IgD-negative memory B cell (primary cell): ENCODE measurements around the gene THSD7A. TPM values are rescaled to one million over a fixed set of nuclear protein-coding genes. Genes with fewer than 3 reads are reported as not detected.

Experiments used
- H3K27ac Mint-ChIP-seq, 3 donors: one replicate each; pipeline ENCODE4 v1.8.0; 2020 to 2022; ENCODE audit warnings: mild to moderate bottlenecking in 3 of 3, mixed read lengths in 3 of 3, moderate library complexity in 1 of 3
- H3K27me3 Mint-ChIP-seq: one replicate; pipeline ENCODE4 v1.8.0; 2021; ENCODE audit warnings: mixed read lengths
- H3K36me3 Mint-ChIP-seq: one replicate; pipeline ENCODE4 v1.8.0; 2020; ENCODE audit warnings: mild to moderate bottlenecking, mixed read lengths
- H3K4me1 Mint-ChIP-seq, 3 donors: one replicate each; pipeline ENCODE4 v1.8.0; 2020 to 2022; ENCODE audit warnings: mixed read lengths in 3 of 3, mild to moderate bottlenecking in 1 of 3
- H3K4me3 Mint-ChIP-seq, 4 donors: one replicate each; pipeline ENCODE4 v1.8.0; 2020 to 2022; ENCODE audit warnings: mild to moderate bottlenecking in 4 of 4, mixed read lengths in 4 of 4, moderate library complexity in 3 of 4
- H3K9me3 Mint-ChIP-seq, 3 donors: one replicate each; pipeline ENCODE4 v1.8.0; 2020 to 2021; ENCODE audit warnings: mixed read lengths in 3 of 3, mild to moderate bottlenecking in 1 of 3
- polyA plus RNA-seq: library from polyadenylated mRNA; unstranded; fragments of 300-500 nt; fragmentation: Illumina TruSeq; gene quantifications from one replicate; pipeline ENCODE4 v1.2.3, GENCODE V29; 2021

Gene THSD7A
- polyA plus RNA-seq, 1 donor from 2014 or later = not detected

DNA sequence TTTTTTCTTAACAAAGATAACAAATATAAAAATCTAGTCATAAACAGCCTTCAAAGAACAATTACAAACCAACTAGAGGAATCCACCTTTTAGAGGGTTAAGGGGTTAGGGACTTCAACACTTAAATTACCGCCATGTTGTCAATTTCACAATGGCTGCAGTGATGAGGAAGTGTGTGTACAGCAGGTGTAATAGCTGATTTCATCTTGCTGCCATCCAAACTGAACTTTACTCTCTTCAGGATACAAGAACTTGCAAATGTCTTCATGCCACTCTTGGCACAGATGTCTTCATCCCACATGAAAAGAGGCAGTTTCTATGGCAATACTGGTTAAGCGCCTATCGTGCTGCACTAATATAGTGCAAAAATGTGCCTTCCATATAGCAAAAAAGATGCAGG, 457.4 kb downstream of the THSD7A start:
- Mint-ChIP-seq H3K27me3 (no peaks in the 10 kb centered on the region), H3K9me3 (no peaks in the 10 kb centered on the region), H3K4me1 (no peaks in the 10 kb centered on the region), H3K4me3 (no peak overlapping the region), H3K27ac (no peak overlapping the region), H3K36me3 (no peaks in the 10 kb centered on the region)

DNA sequence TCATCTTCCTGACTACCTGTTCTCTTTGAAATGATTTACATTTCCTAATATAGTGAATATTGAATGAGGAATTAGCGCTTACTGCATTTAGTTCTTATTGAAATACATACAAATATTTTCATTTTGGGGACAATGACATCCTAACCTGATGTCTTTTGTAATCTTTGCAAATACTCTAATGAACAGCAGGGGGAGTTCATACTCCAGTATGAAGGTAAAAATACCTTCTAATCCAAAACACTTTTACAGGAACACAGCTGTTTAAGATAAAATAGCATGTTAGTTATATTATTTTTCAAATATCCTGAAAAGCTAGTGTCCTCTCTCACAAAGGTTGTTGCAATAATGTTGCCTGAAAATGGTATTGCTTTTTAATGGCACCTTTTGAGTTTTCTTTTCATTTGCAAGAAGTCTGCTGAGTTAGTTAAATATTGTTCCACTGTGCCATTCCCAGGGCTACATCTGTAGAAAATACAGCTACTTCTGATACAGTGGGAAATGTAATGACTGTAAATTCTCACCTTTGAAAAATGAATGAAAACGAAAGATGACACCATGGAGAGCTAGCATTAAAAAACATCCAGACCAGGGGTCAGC, 458.4 kb downstream of the THSD7A start:
- Mint-ChIP-seq H3K27ac (no peak overlapping the region), H3K36me3 (no peaks in the 10 kb centered on the region), H3K9me3 (no peaks in the 10 kb centered on the region), H3K27me3 (no peaks in the 10 kb centered on the region), H3K4me3 (no peak overlapping the region), H3K4me1 (no peaks in the 10 kb centered on the region)

DNA sequence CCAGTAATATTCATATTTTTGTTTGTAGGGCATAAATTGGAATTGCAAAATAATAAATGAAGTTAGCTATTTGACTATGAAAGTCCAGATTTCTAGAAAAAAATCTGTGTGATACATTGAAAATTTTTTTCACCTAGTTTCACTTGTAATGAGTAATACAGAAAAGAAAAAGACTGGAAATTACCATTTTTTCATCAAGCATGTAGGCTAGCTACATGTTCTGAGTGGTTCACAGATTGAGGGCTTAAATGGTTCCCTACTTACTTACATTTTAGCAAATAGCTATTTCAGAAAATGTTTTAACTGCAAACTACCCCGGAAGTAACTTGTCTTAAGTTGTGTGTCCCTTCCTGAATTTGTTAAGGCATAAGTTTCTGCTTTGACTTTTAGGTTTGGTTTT, 462.3 kb downstream of the THSD7A start:
- H3K27me3 Mint-ChIP-seq = no peaks in the 10 kb centered on the region
- no peaks in the 10 kb centered on the region for H3K36me3 Mint-ChIP-seq
- no peaks in the 10 kb centered on the region for H3K9me3 Mint-ChIP-seq
- no peak overlapping the region for H3K27ac Mint-ChIP-seq
- no peaks in the 10 kb centered on the region for H3K4me1 Mint-ChIP-seq
- H3K4me3 Mint-ChIP-seq = no peak overlapping the region

DNA sequence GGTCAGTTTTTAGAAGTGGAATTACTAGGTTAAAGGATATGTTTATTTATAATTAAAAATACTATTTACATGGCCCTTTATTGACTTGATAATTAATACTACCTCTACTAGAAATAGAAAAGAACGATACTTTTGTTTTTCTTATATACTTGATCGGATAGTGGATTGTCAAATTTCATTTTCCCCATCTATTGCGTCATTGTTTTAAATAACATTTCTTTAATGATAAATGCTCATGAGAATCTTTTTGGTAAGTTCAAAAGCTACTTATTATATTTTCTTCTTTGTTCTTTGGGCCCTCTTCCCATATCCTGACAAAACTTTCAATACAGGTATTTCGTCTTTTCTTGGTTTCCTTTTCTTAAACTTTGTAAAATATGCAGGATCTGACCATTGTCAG, 465.9 kb downstream of the THSD7A start:
- no peaks in the 10 kb centered on the region for H3K9me3 Mint-ChIP-seq
- no peaks in the 10 kb centered on the region for H3K36me3 Mint-ChIP-seq
- no peak overlapping the region for H3K4me3 Mint-ChIP-seq
- H3K27me3 Mint-ChIP-seq = no peaks in the 10 kb centered on the region
- no peak overlapping the region for H3K27ac Mint-ChIP-seq
- no peaks in the 10 kb centered on the region for H3K4me1 Mint-ChIP-seq

DNA sequence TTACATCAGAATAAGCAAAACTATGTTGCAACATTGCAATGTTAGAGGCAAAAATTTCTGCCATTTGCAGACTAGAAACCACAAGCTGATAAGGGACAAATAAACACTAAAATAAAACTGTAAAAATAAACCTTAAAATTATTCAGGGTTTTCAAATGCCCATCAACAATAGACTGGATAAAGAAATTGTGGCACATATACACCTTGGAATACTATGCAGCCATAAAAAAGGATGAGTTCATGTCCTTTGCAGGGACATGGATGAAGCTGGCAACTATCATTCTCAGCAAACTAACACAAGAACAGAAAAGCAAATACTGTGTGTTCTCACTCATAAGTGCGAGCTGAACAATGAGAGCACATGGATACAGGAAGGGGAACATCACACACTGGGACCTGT, 473.4 kb downstream of the THSD7A start:
- Mint-ChIP-seq H3K36me3 (no peaks in the 10 kb centered on the region), H3K27ac (no peak overlapping the region)

DNA sequence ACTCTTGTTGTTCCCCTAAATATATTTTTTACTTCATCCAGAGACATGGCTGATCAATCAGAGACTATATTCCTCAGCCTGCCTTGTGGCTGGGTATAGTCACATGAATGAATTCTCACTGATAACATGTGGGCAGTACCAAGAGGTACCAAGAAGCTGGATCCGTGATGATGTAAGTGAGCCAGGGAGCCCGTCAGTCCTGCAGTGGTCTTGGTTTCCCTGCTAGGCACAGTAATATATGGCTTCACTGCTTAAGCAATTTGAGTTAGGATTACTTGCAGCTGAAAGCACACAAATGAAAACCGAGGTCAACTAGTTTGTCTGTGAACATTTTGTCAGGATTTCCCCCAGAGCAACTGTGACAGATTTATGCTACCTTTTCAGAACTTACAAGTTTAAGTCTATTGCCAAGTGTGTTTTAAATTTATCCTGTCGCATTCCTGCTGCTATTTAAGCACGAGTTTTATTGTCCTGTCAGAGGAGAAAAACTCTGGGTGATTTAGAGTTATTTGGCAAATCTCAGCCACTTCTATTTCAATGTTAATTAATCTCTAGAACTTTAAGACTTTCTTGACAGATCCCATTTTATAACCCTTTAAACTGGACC, 476.5 kb downstream of the THSD7A start:
- no peak overlapping the region for H3K27ac Mint-ChIP-seq
- H3K27me3 Mint-ChIP-seq = peaks cover 7% of the 10 kb centered on the region
- H3K4me1 Mint-ChIP-seq = no peaks in the 10 kb centered on the region
- no peak overlapping the region for H3K4me3 Mint-ChIP-seq
- peaks cover 0 to 4% (median 0%) of the 10 kb centered on the region in 3 donors for H3K9me3 Mint-ChIP-seq
- no peaks in the 10 kb centered on the region for H3K36me3 Mint-ChIP-seq

More for the DNA sequence above, 473.4 kb downstream of the THSD7A start:
- H3K4me1 Mint-ChIP-seq = no peaks in the 10 kb centered on the region
- H3K9me3 Mint-ChIP-seq = no peaks in the 10 kb centered on the region
- peaks cover 2% of the 10 kb centered on the region for H3K27me3 Mint-ChIP-seq
- H3K4me3 Mint-ChIP-seq = no peak overlapping the region

DNA sequence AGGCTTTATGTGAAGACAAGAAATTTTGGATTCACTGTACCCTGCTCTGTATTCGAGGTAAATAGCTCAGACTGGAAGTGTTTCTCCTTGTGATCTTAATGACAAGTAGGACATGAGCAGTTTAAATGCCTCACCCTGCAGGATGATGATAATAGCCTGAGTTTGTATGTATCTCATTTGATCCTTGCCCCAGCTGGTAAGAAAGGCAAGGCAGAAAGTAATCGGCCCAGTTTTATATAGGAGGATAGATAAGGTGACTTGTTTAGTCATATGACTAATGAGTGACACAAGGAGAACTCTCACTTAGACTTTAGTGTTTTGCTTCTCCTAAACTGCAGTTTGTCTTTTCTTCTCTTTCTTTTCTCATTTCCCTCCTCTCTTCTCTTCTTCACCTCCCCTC, 485.7 kb downstream of the THSD7A start:
- peaks cover 9% of the 10 kb centered on the region for H3K27me3 Mint-ChIP-seq
- peaks cover 0 to 2% (median 0%) of the 10 kb centered on the region in 3 donors for H3K4me1 Mint-ChIP-seq
- H3K27ac Mint-ChIP-seq = no peak overlapping the region
- no peaks in the 10 kb centered on the region for H3K36me3 Mint-ChIP-seq
- H3K9me3 Mint-ChIP-seq = peaks cover 0 to 6% (median 0%) of the 10 kb centered on the region in 3 donors
- no peak overlapping the region for H3K4me3 Mint-ChIP-seq

DNA sequence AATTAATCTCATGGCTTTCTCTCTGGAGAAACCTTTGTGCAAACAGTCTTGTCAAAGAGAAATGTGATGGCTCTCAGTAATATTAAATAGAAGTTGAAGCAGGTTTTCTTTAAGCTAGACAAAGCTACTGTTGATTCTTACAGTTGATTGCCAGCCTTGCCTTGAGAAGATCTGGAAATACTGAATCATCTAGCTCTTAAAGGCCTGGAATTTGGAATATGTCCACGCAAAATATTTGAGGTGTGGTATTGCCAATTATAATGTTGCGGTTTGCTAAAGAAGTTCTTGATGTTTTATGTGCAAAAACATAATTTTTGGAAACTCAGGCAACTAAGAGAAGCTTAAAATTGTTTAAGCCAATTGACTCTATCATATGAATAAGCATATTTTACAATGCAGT, 486.4 kb downstream of the THSD7A start:
- Mint-ChIP-seq H3K4me1 (peaks cover 0 to 2% (median 0%) of the 10 kb centered on the region in 3 donors), H3K9me3 (peaks cover 0 to 3% (median 0%) of the 10 kb centered on the region in 3 donors), H3K36me3 (no peaks in the 10 kb centered on the region), H3K27ac (no peak overlapping the region), H3K27me3 (peaks cover 6% of the 10 kb centered on the region), H3K4me3 (no peak overlapping the region)

DNA sequence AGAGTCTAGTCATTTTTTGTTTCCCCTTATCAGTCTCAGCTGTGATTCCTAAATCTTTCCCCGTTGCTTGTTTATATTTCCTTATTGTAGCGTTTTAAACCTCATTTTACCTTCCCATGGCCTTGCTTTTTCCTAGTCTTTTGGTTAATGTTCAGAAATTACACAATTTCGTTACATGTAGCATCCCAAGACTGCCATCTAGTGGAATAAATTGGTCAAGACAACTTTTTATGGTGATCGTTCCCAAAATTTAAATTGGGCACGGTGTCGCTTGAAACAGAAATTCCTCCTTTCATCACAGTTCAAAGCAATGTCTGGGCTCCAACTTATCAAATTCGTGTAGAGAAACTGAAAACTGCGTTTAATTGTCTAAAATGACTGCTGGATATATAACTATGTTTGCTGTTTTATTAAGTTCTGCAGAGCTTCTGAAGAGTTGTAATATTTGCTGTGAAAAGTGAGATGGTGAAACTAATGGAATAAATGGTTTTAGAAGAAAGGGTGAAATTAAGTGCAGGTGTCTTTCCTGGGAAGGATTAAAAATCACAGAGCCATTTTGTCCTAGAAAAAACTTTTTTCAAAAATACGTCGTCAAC, 488.1 kb downstream of the THSD7A start:
- no peak overlapping the region for H3K4me3 Mint-ChIP-seq
- peaks cover 0 to 2% (median 0%) of the 10 kb centered on the region in 3 donors for H3K4me1 Mint-ChIP-seq
- no peak overlapping the region for H3K27ac Mint-ChIP-seq

DNA sequence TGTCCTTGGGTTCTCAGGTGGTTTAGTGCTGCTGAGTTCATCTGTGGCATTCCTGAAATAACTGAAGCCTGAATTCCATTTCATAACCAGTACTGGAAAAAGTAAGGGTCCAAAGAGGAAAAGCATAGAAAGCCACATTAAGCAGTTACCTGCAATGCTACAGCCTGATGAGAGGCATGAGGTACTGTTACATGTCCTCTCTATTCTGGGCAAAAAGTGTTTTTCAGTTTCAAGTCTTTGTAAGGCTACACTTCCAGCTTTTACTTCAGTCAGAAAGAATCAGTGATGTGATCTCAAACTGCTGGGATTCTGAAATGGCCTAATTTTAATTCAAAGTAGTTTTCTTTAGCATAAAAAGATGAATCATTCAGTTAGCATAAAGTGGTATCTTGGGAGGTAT, 488.9 kb downstream of the THSD7A start:
- Mint-ChIP-seq H3K9me3 (no peaks in the 10 kb centered on the region), H3K27ac (no peak overlapping the region), H3K36me3 (no peaks in the 10 kb centered on the region), H3K4me1 (peaks cover 0 to 2% (median 0%) of the 10 kb centered on the region in 3 donors), H3K4me3 (no peak overlapping the region), H3K27me3 (peaks cover 1% of the 10 kb centered on the region)

More for the DNA sequence above, 488.1 kb downstream of the THSD7A start:
- Mint-ChIP-seq H3K36me3 (no peaks in the 10 kb centered on the region), H3K9me3 (no peaks in the 10 kb centered on the region), H3K27me3 (peaks cover 1% of the 10 kb centered on the region)

DNA sequence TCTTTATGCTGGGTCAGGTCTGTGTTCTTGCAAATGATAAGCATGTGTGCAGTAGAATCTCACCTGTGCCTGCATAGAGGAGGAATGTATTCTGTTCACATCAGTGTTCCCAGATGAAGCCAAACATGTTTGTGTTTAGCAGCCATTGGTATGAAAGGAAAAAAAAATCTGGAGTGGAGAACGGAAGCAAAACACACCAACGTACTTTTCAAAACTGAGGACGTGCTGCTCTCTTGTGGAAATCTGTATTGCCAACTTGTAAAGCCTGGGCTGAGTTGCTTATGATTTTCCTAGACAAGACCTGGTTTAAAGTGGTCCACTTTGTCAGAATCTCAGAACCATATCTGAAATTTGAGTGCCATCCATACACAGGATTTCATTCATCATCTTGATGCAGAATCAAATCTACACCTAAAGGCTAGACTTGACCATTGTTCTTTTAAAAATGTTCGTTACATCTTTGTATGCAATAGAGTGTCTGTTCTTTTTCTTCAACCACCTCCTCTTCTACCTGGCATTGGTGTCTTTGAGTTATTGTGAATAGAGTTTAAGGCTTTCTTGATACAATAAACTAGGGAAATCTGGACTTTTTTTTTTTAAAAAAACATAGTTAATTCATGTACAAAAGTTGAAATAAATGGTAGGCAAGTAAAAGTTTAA, 490.6 kb downstream of the THSD7A start:
- Mint-ChIP-seq H3K27me3 (peaks cover 1% of the 10 kb centered on the region), H3K4me1 (peaks cover 0 to 2% (median 0%) of the 10 kb centered on the region in 3 donors), H3K36me3 (no peaks in the 10 kb centered on the region), H3K27ac (no peak overlapping the region), H3K9me3 (peaks cover 0 to 2% (median 0%) of the 10 kb centered on the region in 3 donors), H3K4me3 (no peak overlapping the region)

DNA sequence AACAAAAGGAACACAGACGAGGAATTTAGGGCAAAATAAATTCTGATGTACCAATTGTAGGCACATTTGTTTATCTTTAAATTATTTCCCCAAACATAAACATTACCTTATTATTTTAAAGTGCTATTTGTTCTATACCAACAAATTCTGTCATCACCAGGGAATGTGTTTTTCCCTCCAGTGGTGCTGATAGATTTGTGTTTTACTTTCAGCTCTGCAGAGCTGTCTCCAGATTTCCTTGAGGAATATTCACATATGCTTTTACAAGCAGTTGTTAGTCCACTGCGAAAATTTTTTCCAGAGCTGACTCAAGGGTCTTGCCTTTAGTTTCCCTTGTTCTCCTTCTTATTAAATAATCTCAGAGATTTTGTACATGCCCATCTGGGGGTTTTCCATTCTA, 495.6 kb downstream of the THSD7A start:
- Mint-ChIP-seq H3K36me3 (no peaks in the 10 kb centered on the region), H3K27ac (no peak overlapping the region), H3K4me1 (no peaks in the 10 kb centered on the region), H3K4me3 (no peak overlapping the region), H3K9me3 (peaks cover 0 to 2% (median 0%) of the 10 kb centered on the region in 3 donors), H3K27me3 (peaks cover 1% of the 10 kb centered on the region)

DNA sequence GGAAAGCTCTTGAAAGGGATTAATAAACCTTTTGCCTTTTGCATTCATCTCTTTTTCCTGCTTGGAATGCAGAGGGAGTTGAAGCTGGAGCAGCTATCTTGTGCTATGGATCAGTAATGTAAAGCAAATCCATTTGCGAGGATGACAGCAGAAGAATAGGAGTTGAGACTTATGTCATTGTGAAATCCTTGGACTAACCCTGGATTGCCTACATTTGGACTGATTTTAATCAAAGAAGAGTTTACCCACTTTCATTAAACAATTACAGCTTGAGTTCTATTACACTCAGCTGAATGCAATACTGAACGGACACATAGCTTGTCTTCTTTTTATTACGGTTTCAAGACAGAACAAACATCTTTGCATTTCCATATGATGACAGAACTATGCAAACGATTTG, 496.1 kb downstream of the THSD7A start:
- Mint-ChIP-seq H3K4me3 (no peak overlapping the region), H3K4me1 (no peaks in the 10 kb centered on the region), H3K27ac (no peak overlapping the region), H3K36me3 (no peaks in the 10 kb centered on the region), H3K9me3 (peaks cover 0 to 2% (median 0%) of the 10 kb centered on the region in 3 donors), H3K27me3 (no peaks in the 10 kb centered on the region)

DNA sequence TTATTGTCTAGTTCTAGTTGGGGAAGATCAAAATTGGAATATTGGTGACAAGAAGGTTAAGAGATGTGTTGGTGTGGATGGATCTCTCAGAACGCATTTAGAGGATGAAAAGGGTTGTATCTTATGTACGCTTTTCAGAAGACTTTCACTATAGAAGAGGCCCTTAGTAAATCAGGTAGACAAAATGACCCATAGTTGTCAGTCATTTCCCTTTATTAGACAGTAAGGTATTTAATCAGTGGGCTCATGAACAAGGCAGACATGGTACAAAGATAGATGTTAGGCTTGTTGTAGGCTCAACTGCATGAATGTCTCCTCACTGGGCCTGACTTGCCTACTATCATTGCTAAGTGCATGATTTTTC, 499.2 kb downstream of the THSD7A start:
- no peaks in the 10 kb centered on the region for H3K27me3 Mint-ChIP-seq
- H3K4me1 Mint-ChIP-seq = no peaks in the 10 kb centered on the region
- H3K9me3 Mint-ChIP-seq = peaks cover 0 to 1% (median 0%) of the 10 kb centered on the region in 3 donors
- H3K27ac Mint-ChIP-seq = no peak overlapping the region
- no peaks in the 10 kb centered on the region for H3K36me3 Mint-ChIP-seq
- no peak overlapping the region for H3K4me3 Mint-ChIP-seq

DNA sequence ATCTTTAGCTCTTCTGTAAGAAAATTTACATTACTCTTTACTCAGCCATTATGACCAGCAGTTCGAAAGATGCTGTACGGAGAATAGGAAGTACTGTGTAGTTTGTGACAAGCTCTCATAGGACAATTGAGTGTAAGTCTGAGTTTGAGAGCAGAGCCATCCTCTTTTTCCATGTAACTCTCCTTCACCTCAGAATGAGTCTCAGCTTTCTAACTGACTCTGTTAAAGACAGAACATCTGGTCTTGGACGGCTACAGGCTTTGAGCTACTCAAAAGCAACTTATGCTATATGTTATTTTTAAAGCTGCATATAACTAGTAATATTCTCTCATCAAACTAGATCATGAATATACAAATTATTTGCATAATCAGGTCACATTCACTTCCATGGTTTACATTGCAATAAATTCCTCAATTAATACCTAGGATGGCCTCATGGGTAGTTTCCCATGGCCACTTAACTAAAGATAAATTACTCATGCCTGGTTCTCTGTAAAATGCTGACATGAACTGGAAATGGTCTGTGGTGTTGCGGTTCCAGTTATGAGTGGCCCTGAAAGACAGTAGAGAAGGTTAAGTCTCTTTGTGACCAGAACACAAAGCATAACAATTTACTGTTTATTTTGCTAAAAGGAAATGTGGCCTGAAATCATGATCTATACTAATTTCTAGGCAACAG, 499.7 kb downstream of the THSD7A start:
- H3K9me3 Mint-ChIP-seq = no peaks in the 10 kb centered on the region
- no peak overlapping the region for H3K4me3 Mint-ChIP-seq
- H3K27me3 Mint-ChIP-seq = no peaks in the 10 kb centered on the region
- H3K36me3 Mint-ChIP-seq = no peaks in the 10 kb centered on the region
- no peaks in the 10 kb centered on the region for H3K4me1 Mint-ChIP-seq
- no peak overlapping the region for H3K27ac Mint-ChIP-seq
